ENCODE results near the gene ISL2.

ISL2 gene

DNA sequence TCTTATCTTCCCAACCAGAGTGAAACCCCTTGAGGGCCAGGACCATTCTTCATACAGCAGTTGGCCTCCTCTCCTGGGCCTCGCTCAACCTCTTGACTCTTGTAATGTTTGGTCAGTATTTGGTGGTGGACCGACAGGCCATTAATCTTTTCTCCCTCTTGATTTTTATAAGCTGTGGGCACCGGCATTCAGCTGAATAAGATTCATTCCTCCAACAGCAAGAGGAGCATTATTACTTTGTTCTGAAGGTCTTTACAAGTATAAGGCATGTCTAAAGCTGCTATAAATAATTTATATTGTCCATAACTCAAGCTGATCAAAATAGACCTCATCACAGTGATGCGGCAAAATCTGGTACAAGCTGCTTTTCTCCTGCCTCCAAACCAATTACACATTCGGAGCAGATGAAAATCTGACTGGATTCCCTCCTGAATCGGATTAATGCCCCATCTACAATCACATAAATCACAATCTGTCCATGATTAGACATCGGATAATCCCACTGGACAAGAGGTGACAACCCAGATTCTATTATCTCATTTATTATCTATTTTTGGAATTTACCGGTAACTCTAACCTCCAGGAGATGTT is 8.4 kb upstream of the ISL2 start:
- DNase-seq: no peak

DNA sequence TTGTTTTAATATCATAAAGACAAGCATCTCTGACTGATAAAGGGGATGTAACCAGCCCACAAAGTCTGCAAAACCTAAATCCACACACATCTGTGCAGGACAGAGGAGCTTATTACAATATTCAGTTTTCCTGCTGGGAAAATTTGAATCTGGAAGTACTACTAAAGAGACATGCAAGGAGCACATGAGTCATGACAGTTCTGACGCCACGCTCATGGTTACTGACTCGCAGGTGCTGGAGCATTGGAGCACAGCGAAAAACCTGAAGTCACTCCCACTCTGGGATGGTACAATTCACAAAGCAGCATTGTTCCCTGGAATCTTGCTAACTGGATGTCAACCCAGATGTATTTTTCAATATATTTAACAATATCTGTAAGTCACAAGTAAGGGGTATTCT is 7.6 kb upstream of the ISL2 start:
- no peak for DNase-seq

DNA sequence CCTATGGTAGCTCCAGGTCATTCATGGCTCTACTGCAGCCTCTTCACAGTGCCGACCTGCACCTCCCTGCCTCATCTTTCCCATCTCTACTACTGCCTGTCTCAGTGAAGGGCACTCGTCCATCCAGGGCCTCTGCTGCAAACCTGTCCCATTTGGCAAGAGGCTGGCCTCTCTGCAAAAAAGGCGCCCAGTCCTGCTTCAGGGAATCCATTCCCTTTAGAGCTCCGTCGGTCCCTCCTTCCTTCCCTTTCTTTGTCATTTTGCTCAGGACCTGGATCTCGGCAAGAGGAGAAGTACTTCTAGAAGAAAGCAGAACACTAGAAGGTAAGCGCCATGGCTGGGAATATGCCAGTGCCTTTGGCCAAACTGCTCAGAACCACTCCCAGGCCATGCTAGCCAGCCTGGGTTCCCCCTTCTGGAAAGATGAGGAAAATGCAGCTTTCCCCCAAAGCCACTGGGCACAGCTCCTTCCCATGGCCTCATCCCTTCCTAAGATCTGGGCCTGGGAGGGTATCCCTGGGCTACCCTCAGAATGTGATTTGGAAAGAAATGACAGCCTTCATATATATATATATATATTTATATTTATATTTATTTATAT is 6.4 kb upstream of the ISL2 start:
- DNase-seq: no peak

DNA sequence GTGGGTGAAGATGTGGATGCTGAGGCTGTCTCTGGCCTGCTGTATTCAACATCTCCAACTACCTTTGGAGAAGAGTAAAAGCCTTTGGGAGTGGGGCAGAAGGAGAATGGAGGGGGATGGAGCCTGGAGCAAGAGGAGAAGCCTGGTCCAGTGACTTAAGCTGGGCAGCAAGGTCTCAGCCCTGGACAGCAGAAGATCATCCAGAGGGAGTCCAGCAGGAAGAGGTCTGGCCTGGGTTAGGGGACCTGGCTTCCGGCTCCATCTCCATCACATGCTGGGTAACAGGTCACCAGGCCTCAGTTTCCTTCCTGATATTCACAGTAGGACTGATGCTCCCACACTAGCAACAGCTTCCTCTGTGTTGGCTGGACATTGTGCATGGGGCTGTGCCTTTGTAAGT is 3.8 kb upstream of the ISL2 start:
- DNase-seq: no peak

DNA sequence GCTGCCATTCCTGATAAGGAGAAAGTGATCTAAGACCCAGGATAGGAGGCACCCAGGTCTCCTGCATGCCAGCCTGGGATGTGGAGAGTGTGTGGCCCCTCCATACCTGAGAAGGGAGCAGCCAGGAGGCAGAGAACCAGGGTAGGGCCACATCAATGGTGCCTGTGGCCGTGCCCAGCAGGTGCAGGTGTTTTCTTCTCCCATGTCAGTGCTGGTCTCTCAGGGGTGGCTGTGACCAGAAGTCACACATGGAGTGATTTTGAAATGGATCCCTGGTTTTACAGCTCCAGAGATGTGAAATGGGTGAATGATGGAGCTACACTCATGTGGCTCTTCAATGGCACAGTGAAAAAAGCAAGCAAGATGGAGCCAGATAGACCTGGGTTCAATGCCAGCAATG is 3.3 kb upstream of the ISL2 start:
- DNase-seq: no peak

DNA sequence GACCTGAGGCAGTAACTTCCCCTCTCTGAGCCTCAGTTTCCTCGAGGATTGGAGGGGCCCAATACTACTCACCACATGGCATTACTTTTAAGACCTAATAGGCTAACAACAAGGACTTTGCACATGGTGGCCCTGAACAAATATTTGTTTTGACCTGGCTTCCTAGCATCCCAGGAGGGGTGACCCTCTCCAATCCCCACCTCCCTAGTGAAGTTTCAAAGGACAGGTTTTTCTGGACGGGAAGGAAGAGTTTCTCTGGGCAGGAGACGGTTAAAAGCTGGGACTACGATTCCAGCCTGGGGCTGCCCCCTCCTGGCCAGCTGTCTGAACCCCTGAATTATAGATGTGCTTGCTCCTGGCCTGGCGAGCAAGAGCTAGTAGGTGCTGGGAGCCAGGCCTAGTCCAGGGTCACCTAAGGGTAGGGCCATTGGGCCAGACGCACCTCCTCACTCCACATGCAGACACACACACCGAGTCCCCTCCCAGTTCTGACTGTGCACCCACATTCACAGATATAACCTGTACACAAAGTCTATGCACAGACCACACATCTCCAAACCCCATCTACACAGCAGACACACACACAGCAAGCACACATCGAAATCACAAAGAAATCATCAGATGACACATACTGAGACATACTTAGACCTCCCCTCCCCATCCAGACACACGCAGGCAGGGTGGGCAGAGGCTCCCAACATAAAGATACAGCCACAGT is 2.7 kb upstream of the ISL2 start:
- DNase-seq: no peak

DNA sequence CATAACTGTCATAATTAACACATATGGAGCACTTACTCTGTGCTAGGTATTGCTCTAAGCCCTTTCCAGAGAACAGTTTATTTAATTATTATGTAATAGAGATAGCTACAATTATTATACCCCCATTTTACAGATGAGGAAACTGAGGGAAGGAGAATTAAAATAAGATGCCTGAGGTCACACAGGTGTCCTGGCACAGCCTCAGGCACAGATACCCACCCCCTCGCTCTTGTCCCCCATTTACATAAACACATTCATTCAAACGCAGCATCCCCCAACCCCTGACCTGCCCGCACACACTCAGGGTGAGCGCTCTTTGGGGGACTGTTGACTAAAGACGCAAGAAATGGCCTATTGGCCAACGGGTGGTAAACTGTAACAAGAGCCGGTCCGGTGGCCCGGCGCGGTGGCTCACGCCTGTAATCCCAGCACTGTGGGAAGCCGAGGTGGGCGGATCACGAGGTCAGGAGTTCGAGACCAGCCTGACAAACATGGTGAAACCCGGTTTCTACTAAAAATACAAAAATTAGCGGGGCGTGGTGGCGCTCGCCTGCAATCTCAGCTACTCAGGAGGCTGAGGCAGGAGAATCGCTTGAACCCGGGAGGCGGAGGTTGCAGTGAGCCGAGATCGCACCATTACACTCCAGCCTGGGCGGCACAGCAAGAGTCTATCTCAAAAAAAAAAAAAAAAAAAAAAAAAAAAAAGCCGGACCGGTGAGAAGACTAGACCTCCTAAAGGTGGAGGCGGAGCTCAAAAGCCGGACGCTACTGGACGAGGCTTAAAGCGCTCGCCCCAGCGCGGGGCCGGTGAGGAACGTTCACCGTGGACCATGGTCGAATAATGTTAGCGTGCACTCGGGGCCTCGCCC is 1.9 kb upstream of the ISL2 start:
- no peak for DNase-seq

DNA sequence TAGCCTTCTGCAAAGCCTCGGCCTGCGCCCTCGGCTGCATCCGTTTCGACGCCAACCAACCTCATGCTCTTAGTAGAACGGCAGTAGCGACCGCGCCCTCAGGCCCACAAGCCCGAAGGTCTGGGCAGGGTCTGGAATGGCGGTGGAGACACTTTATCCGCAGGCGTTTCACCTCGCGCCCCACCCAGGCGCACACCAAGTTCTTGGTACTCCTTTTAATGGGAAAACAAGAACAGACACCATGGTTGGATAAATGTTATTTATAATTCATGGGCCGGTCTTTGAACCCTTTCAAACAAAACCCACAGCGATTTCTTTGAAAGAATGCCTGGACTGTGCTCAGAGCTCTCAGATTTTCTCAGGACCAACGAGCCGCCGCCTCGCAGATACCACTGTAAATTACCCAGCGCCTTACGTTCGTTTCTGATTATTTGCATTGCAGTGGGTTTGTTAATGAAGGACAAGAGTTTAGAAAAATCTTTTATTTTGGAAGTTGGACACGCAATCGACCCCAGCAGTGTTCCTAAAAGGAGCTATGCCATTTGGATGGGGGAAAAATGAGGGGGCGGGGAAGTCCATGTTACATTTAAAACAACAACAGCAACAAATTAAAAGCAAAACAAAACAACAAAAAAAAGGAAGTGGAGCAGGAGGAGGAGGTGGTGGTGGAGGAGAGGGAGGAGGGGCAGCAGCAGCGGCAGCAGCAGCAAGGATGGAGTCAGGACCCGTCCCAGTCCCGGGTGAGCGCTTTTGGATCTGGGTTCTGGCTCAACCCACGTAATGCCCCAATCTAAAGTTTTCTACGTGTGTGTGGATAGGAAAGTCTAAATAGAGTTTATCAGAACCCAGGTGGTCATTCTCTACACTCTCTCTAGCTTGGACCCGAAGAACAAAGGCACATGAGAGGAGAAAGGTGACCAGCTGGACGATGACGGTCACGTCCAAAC is 993 bp upstream of the ISL2 start:
- no peak for DNase-seq

DNA sequence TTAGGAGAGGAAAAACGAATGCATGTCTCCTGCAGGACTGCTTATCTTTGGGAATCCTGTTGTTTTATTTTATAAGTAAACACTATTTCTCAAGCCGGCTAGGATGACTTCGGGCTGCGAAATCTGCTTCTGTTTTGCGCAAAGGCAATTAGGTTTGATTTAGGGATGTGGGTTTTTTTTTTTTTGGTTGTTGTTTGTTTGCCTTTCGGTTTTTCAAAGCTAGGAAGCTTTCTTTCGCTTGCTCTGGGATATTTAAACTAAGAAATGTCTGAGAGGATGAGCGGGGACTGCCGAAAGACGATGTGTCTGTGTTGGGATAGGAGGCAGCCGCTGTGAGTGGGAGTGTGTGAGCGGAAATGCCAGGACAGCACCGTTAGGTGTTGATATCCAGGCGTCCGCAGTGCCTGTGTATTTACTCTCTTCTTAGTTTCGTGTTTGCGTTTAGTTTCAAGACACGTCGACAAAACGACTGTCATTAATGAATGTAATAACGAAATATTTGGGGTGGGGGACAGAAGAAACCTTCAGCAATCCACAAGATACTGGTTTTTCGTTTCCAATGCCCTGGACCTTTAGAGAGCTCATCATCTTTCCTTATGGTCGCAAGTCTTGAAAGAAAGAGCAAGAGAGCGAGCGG is 604 bp downstream of the ISL2 start:
- DNase-seq: no peak

DNA sequence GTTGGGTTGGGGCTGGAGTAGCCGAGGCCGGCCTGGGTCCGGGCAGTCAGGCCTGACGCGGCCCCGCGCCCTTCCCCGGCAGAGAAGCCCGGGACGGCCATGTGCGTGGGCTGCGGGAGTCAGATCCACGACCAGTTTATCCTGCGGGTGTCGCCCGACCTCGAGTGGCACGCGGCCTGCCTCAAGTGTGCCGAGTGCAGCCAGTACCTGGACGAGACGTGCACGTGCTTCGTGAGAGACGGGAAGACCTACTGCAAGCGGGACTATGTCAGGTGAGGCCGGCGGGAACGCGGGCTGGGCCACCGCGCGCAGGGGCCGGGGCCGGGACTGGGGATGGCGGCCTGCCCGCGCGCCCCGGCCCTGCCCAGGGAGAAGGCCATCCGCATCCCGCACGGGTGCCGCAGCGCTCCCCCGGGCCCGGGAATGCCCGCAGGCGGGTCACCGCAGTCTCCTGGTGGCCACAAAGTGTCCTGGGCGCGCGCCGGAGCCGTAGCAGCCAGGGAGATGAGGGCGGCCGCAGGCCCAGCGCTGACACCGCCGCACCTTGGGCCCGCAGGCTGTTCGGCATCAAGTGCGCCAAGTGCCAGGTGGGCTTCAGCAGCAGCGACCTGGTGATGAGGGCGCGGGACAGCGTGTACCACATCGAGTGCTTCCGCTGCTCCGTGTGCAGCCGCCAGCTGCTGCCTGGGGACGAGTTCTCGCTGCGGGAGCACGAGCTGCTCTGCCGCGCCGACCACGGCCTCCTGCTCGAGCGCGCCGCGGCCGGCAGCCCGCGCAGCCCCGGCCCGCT is 1.3 kb downstream of the ISL2 start:
- DNase-seq: no peak

DNA sequence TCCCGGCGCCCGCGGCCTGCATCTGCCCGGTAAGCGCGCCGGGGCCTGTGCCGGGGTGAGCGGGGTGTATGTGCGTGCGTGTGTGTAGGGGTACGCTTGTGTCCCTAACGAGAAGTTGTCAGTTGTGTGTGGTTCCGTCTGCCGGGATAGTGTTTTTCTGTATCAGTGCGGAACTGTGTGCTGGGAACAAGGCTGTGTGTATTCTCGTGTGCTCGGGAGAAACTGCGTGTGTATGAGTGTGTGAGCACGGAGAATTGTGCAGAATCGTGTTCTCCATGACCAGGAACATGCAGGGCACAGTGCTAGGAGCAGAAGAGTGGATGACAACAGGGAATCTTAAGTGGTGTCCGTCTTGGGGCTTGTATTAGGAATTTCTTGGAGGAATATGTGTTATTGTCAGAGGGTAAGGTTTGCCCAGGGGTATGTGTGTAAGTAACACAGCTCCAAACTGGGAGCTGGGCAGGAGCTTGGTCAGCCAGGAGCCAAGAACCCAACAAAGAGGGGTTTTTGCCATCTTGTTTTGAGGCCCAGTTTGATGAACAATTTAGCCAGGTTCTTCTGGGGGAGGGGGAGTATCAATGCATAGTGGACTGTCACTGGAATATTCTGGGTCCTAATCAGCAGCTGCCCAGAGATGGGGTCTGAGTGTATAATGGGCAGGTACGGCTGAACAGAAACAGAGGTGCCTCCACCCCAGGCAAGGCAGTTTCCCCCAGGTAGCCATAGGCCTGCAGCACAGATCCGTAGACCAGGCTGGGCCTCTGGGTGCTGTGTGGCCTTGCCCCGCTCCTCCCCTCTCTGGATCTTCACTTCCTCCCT is 2.1 kb downstream of the ISL2 start:
- no peak for DNase-seq

DNA sequence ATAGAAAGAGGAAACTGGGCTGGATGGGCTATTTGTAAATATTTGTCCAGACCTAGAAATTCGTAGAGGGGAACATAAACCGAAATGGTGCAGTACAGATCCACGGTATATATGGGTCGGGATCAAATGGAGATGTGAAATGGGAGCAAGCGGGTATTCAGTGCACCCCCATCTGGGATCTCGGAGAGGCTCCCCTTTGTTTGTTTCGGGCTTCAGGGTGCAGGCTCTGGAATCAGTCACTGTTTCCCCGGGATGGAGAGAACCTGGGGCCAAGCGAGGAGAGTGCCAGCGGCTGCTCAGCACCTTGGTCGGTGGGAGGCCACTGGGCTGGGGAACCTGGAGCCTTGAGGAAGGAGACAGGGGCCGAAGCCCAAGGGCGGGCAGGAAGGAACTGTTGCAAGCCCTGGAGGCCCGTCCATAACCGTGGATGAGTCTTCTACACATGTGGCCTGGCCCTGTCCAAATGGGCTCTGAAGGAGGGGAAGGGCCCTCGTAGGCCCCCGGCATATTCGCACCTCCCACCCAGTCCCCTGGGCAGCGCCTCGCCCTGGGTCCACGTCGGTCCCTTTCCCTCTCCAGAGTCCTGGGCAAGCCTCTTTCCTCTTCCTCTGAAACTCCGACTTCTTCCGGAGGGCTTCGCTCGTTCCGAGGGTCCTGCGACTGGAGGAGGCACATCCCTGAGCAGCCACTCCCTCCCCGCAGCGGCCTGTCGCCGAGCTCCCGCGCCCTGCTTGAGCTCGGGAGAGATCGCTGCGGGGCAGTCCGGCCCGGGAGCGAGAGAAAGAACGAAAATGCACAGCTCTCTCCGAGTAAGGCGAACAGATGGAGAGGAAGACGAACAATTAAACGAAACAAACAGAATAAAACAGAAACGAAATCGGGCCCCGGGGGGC is 3.0 kb downstream of the ISL2 start:
- DNase-seq: no peak

DNA sequence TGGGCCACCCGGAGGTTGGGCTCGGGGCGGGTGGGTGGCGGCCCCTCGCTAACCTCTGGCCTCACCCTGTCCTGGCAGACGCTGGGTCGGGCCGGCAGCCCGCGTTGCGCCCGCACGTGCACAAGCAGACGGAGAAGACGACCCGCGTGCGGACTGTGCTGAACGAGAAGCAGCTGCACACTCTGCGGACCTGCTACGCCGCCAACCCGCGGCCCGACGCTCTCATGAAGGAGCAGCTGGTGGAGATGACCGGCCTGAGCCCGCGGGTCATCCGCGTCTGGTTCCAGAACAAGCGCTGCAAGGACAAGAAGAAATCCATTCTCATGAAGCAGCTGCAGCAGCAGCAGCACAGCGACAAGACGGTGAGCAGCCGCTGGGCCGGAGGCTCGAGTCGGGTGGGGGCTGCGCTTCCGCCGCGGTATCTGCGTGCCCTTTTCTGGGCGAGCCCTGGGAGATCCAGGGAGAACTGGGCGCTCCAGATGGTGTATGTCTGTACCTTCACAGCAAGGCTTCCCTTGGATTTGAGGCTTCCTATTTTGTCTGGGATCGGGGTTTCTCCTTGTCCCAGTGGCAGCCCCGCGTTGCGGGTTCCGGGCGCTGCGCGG is 3.7 kb downstream of the ISL2 start:
- DNase-seq: peak; percentile 25

DNA sequence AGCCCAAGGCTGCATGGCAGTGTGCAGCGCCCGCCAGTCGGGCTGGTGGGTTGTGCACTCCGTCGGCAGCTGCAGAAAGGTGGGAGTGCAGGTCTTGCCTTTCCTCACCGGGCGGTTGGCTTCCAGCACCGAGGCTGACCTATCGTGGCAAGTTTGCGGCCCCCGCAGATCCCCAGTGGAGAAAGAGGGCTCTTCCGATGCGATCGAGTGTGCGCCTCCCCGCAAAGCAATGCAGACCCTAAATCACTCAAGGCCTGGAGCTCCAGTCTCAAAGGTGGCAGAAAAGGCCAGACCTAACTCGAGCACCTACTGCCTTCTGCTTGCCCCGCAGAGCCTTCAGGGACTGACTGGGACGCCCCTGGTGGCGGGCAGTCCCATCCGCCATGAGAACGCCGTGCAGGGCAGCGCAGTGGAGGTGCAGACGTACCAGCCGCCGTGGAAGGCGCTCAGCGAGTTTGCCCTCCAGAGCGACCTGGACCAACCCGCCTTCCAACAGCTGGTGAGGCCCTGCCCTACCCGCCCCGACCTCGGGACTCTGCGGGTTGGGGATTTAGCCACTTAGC is 4.3 kb downstream of the ISL2 start:
- DNase-seq: peak; percentile 8

DNA sequence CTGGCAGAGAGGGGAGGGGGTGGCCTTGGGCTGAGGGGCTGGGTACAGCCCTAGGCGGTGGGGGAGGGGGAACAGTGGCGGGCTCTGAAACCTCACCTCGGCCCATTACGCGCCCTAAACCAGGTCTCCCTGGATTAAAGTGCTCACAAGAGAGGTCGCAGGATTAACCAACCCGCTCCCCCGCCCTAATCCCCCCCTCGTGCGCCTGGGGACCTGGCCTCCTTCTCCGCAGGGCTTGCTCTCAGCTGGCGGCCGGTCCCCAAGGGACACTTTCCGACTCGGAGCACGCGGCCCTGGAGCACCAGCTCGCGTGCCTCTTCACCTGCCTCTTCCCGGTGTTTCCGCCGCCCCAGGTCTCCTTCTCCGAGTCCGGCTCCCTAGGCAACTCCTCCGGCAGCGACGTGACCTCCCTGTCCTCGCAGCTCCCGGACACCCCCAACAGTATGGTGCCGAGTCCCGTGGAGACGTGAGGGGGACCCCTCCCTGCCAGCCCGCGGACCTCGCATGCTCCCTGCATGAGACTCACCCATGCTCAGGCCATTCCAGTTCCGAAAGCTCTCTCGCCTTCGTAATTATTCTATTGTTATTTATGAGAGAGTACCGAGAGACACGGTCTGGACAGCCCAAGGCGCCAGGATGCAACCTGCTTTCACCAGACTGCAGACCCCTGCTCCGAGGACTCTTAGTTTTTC is 4.9 kb downstream of the ISL2 start:
- no peak for DNase-seq

DNA sequence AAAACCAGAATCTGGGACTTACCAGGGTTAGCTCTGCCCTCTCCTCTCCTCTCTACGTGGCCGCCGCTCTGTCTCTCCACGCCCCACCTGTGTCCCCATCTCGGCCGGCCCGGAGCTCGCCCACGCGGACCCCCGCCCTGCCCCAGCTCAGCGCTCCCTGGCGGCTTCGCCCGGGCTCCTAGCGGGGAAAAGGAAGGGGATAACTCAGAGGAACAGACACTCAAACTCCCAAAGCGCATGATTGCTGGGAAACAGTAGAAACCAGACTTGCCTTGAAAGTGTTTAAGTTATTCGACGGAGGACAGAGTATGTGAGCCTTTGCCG is 5.4 kb downstream of the ISL2 start:
- DNase-seq: no peak

DNA sequence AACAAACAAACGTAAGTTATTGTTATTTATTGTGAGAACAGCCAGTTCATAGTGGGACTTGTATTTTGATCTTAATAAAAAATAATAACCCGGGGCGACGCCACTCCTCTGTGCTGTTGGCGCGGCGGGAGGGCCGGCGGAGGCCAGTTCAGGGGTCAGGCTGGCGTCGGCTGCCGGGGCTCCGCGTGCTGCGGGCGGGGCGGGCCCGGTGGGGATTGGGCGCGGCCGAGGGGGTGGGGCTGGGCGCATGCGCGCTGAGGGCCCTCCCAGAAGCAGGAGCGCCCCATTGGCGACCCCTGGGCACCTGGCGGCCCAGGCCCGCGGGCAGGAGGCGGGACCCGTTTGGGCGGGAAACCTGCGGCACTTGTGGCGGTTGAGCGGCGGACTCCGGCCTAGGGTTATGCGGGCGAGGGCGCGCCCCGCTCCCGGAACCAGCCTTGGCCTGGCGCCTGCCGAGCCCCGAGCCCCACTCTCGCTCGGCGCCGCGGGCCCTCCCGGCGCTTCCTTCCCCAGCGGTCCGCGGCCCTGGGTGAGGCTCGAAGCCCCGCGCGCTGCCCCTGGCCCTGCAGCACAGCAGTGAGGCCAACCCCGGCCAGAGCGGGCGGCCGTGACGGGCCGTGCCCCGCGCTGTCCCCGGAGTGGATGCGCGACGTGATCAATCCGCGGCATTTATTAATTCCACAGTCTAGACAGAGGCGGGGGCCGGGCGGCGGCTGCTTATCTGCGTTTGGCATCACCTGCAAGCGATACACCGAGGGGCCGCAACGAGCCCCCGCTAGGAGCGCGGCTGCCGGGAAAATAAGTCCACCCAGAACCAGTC is 6.0 kb downstream of the ISL2 start:
- no peak for DNase-seq
